ENCODE data around the gene ACAP2. TPM values are rescaled to one million over a fixed set of nuclear protein-coding genes. Genes with fewer than 3 reads are reported as not detected.

The ACAP2 gene
- polyA plus RNA-seq, 3 donors = 41.5 to 96.5 (median 71.6) TPM

DNA sequence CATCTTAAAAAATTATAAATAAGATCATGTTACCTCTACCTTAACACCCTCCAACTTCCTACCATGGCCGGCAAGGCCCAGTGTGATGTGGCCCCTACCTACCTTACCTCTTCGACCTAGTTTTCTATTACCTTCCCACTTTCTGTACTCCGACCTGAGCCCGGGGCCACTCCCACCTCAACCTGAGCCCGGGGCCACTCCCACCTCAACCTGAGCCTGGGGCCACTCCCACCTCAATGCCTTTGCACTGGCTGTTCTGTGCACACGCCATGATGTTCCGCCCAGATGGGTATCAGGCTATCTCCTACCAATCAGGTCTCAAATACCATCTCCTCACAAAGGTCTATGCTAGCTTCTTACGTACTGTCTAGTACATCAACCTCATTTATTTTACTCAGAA, 105.1 kb downstream of the ACAP2 start:
- no peaks in the 10 kb centered on the region for H3K27me3 ChIP-seq (ENCODE audit: control insufficient read depth in 2 of 2, insufficient read depth in 2 of 2, low read length in 2 of 2)
- no peak overlapping the region for H3K4me3 Mint-ChIP-seq
- H3K9ac ChIP-seq (ENCODE audit: insufficient read depth, low read length, poor library complexity, severe bottlenecking) = no peak overlapping the region
- H3K4me2 ChIP-seq (replicated peaks; ENCODE audit: extremely low read depth, low read length, poor library complexity, severe bottlenecking) = no peak overlapping the region
- peaks cover 62 to 76% of the 10 kb centered on the region in 2 donors for H3K36me3 Mint-ChIP-seq
- 98% methylated on average over 6 of the region's 8 CpGs for WGBS (ENCODE audit: insufficient coverage)
- no peak for DNase-seq
- H3K36me3 ChIP-seq (replicated peaks in 1 of 2; ENCODE audit: control insufficient read depth in 1 of 2, insufficient read depth in 2 of 2, low read length in 2 of 2) = peaks cover 79 to 89% of the 10 kb centered on the region in 2 donors
- no peaks in the 10 kb centered on the region for H3K4me1 ChIP-seq (ENCODE audit: control insufficient read depth in 1 of 2, insufficient read depth in 2 of 2, low read length in 2 of 2)
- H3K4me3 ChIP-seq (replicated peaks in 1 of 3; ENCODE audit: low read depth in 2 of 3, low read length in 3 of 3) = no peak overlapping the region
- no peak overlapping the region for H2AFZ ChIP-seq (ENCODE audit: insufficient read depth, low read depth, low read length, poor library complexity, severe bottlenecking)
- peaks cover 0 to 1% (median 0%) of the 10 kb centered on the region in 3 donors for H3K27me3 Mint-ChIP-seq (ENCODE audit: low read depth in 3 of 3)
- H3K4me1 Mint-ChIP-seq = no peaks in the 10 kb centered on the region
- peaks cover 96% of the 10 kb centered on the region for H4K20me1 ChIP-seq (ENCODE audit: insufficient read depth, low read length)
- TF ChIP-seq, protein P1, sequence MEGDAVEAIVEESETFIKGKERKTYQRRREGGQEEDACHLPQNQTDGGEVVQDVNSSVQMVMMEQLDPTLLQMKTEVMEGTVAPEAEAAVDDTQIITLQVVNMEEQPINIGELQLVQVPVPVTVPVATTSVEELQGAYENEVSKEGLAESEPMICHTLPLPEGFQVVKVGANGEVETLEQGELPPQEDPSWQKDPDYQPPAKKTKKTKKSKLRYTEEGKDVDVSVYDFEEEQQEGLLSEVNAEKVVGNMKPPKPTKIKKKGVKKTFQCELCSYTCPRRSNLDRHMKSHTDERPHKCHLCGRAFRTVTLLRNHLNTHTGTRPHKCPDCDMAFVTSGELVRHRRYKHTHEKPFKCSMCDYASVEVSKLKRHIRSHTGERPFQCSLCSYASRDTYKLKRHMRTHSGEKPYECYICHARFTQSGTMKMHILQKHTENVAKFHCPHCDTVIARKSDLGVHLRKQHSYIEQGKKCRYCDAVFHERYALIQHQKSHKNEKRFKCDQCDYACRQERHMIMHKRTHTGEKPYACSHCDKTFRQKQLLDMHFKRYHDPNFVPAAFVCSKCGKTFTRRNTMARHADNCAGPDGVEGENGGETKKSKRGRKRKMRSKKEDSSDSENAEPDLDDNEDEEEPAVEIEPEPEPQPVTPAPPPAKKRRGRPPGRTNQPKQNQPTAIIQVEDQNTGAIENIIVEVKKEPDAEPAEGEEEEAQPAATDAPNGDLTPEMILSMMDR (IDR thresholded peaks at IDR 0.05) = no peak
- H3K9me3 ChIP-seq (replicated peaks in 1 of 2; ENCODE audit: control insufficient read depth in 1 of 2, insufficient read depth in 1 of 2, low read length in 2 of 2) = no peaks in the 10 kb centered on the region
- intact Hi-C loops (cut with micrococcal nuclease) = no loop called here
- peak overlapping the region in 2 of 7 donors; percentile 50 to 63 for H3K27ac Mint-ChIP-seq
- peaks cover 0 to 1% (median 0%) of the 10 kb centered on the region in 7 donors for H3K9me3 Mint-ChIP-seq
- H3K79me2 ChIP-seq (ENCODE audit: insufficient read depth, low read length) = peaks cover 13% of the 10 kb centered on the region
- no peak overlapping the region for H3K27ac ChIP-seq (ENCODE audit: low read depth in 1 of 2, low read length in 2 of 2)

DNA sequence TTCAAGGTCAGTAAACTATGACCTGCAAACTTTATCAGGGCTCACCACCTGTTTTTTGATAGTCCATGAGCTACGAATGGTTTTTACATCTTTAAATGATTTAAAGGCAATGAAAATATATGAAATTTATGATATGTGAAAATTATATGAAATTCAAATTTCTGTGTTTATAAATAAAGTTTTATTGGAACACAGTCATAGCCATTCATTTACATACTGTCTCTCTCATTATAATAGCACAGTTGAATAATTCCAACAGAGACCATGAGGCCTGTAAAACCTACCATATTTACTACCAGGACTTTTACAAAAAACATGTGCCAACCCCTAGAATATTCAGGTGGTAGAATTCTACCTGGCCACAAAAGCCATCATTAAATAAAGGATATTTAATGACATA, 107.9 kb downstream of the ACAP2 start:
- Histone ChIP-seq H3K36me3 (replicated peaks in 1 of 2; ENCODE audit: control insufficient read depth in 1 of 2, insufficient read depth in 2 of 2, low read length in 2 of 2) (peaks cover 81 to 89% of the 10 kb centered on the region in 2 donors), H3K4me1 (ENCODE audit: control insufficient read depth in 1 of 2, insufficient read depth in 2 of 2, low read length in 2 of 2) (no peaks in the 10 kb centered on the region), H3K79me2 (ENCODE audit: insufficient read depth, low read length) (peaks cover 13% of the 10 kb centered on the region), H4K20me1 (ENCODE audit: insufficient read depth, low read length) (peaks cover 96% of the 10 kb centered on the region), H3K27ac (ENCODE audit: low read depth in 1 of 2, low read length in 2 of 2) (no peak overlapping the region), H2AFZ (ENCODE audit: insufficient read depth, low read depth, low read length, poor library complexity, severe bottlenecking) (no peak overlapping the region), H3K4me2 (replicated peaks; ENCODE audit: extremely low read depth, low read length, poor library complexity, severe bottlenecking) (no peak overlapping the region), H3K9me3 (replicated peaks in 1 of 2; ENCODE audit: control insufficient read depth in 1 of 2, insufficient read depth in 1 of 2, low read length in 2 of 2) (no peaks in the 10 kb centered on the region), H3K9ac (ENCODE audit: insufficient read depth, low read length, poor library complexity, severe bottlenecking) (no peak overlapping the region), H3K27me3 (ENCODE audit: control insufficient read depth in 2 of 2, insufficient read depth in 2 of 2, low read length in 2 of 2) (no peaks in the 10 kb centered on the region), H3K4me3 (replicated peaks in 1 of 3; ENCODE audit: low read depth in 2 of 3, low read length in 3 of 3) (no peak overlapping the region)
- Mint-ChIP-seq H3K27ac (no peak overlapping the region), H3K4me1 (no peaks in the 10 kb centered on the region), H3K36me3 (peaks cover 62 to 80% of the 10 kb centered on the region in 2 donors), H3K27me3 (ENCODE audit: low read depth in 3 of 3) (peaks cover 0 to 1% (median 0%) of the 10 kb centered on the region in 3 donors), H3K4me3 (no peak overlapping the region), H3K9me3 (peaks cover 0 to 1% (median 0%) of the 10 kb centered on the region in 7 donors)
- TF ChIP-seq, protein P1 (IDR thresholded peaks at IDR 0.05) = no peak
- DNase-seq = no peak
- WGBS (ENCODE audit: insufficient coverage) = no CpG with 5 or more reads among the region's 1 CpG
- intact Hi-C loops (cut with micrococcal nuclease) = no loop called here
